Tibial nerve (tissue), 4 donors: ENCODE measurements around the gene QPRT.

ENCODE experiments used
- EP300 ChIP-seq, 2 donors: sonication (generic); formaldehyde crosslinking; IDR thresholded peaks; one replicate each; pipeline ENCODE4 v1.6.1; 2017; ENCODE audit warnings: antibody characterized with exemption in 2 of 2, mild to moderate bottlenecking in 1 of 2
- POLR2A ChIP-seq, 2 donors: fragments of 450-650 bp; IDR thresholded peaks; one replicate each; pipeline ENCODE4 v1.6.1; 2017; ENCODE audit warnings: antibody characterized with exemption in 2 of 2, mild to moderate bottlenecking in 2 of 2, moderate library complexity in 2 of 2
- TF ChIP-seq, protein P1 (sequence below), 5 experiments: fragments of 200-600 bp in 3 of 5; fragments of 450-650 bp in 2 of 5; sonication (generic) in 3 of 5; IDR thresholded peaks; one replicate each; pipeline ENCODE4 v1.5.1; 2016 to 2019; ENCODE audit warnings: antibody characterized with exemption in 5 of 5, mild to moderate bottlenecking in 3 of 5, moderate library complexity in 2 of 5

DNA sequence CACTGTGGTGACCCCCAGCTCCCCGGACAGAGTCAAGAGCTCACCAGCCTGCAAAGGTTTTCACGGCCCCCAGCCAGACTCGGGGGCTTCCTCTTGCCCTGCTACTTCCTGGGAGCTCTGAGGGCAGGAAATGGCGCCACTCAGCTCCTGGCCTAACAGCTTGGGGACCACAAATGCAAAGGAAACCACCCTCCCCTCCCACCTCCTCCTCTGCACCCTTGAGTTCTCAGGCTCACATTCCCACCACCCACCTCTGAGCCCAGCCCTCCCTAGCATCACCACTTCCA, 16.3 kb upstream of the QPRT start:
- TF ChIP-seq POLR2A (IDR thresholded peaks at IDR 0.05): no peak
- TF ChIP-seq, protein P1, sequence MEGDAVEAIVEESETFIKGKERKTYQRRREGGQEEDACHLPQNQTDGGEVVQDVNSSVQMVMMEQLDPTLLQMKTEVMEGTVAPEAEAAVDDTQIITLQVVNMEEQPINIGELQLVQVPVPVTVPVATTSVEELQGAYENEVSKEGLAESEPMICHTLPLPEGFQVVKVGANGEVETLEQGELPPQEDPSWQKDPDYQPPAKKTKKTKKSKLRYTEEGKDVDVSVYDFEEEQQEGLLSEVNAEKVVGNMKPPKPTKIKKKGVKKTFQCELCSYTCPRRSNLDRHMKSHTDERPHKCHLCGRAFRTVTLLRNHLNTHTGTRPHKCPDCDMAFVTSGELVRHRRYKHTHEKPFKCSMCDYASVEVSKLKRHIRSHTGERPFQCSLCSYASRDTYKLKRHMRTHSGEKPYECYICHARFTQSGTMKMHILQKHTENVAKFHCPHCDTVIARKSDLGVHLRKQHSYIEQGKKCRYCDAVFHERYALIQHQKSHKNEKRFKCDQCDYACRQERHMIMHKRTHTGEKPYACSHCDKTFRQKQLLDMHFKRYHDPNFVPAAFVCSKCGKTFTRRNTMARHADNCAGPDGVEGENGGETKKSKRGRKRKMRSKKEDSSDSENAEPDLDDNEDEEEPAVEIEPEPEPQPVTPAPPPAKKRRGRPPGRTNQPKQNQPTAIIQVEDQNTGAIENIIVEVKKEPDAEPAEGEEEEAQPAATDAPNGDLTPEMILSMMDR (IDR thresholded peaks at IDR 0.05): no peak
- no peak for TF ChIP-seq EP300 (IDR thresholded peaks at IDR 0.05)
